Breast epithelium (tissue), 4 donors: Measurements from ENCODE around the gene KDM3B. TPM values are rescaled to one million over a fixed set of nuclear protein-coding genes. Genes with fewer than 3 reads are reported as not detected.
A peak's percentile ranks its signal among the peaks of the same experiment; 100 is the strongest.
"Not testable (repeated sequence)": the region's sequence is repeated elsewhere in the genome, so short reads cannot be mapped to it uniquely, and the experiment has no call there.

Experiments used
- DNase-seq, 2 donors: peaks; one replicate each; pipeline ENCODE4 v3.0.0-alpha.2; 2019; ENCODE audit warnings: low spot score in 2 of 2
- H3K27ac ChIP-seq, 2 donors: fragments of 200-600 bp; sonication (generic) in 1 of 2; one replicate each; pipeline ENCODE4 v1.5.1; 2016 to 2019; ENCODE audit warnings: mild to moderate bottlenecking in 1 of 2
- H3K27me3 ChIP-seq, 2 donors: fragments of 200-600 bp; sonication (generic) in 1 of 2; one replicate each; pipeline versions ENCODE4 v1.5.1 to v1.6.0; 2017 to 2019; ENCODE audit warnings: control low read depth in 1 of 2, mild to moderate bottlenecking in 1 of 2
- H3K36me3 ChIP-seq: fragments of 200-600 bp; one replicate; pipeline ENCODE4 v1.5.1; 2019
- H3K4me1 ChIP-seq, 2 donors: fragments of 200-600 bp; sonication (generic); one replicate each; pipeline ENCODE4 v1.5.1; 2016 to 2019; ENCODE audit warnings: control low read depth in 1 of 2
- H3K4me3 ChIP-seq, 3 donors: fragments of 200-600 bp; sonication (generic); 1 replicate in 2 of 3; 2 replicates in 1 of 3; pipeline ENCODE4 v1.5.1; 2016 to 2019; ENCODE audit warnings: mild to moderate bottlenecking in 3 of 3, moderate library complexity in 2 of 3
- H3K9me3 ChIP-seq, 2 donors: fragments of 200-600 bp; sonication (generic) in 1 of 2; one replicate each; pipeline ENCODE4 v1.5.1; 2016 to 2019; ENCODE audit warnings: control low read depth in 1 of 2
- CTCF ChIP-seq, 3 donors: fragments of 450-650 bp; IDR thresholded peaks; one replicate each; pipeline ENCODE4 v1.5.1; 2016 to 2017; ENCODE audit warnings: antibody characterized with exemption in 3 of 3, mild to moderate bottlenecking in 3 of 3, moderate library complexity in 3 of 3
- POLR2A ChIP-seq: fragments of 450-650 bp; IDR thresholded peaks from one replicate; pipeline ENCODE4 v1.6.1; 2016; ENCODE audit warnings: antibody characterized with exemption, mild to moderate bottlenecking, moderate library complexity
- POLR2AphosphoS5 ChIP-seq, 3 donors: sonication (generic); formaldehyde crosslinking; IDR thresholded peaks; one replicate each; pipeline ENCODE4 v1.6.1; 2017; ENCODE audit warnings: antibody characterized with exemption in 3 of 3
- intact Hi-C: fragments of 100-400 bp; cut with DNase I; formaldehyde crosslinking; loops from one replicate; pipeline ENCODE4 v1.15.1; 2023; ENCODE audit warnings: low total_unique reads
- total RNA-seq, 3 donors: library from RNA; depleted of rRNA; stranded (reverse); fragments of >200 nt; gene quantifications; one replicate each; pipeline ENCODE4 v1.1.0, GENCODE V29; 2016

KDM3B gene
- 10 to 100 TPM; 61.3 to 85.0 (median 66.5) TPM for total RNA-seq

- Histone ChIP-seq H3K9me3 (no peaks in the 10 kb centered on the region), H3K27ac (peak within 1 kb of the TSS; percentile 98 to 99), H3K27me3 (no peaks in the 10 kb centered on the region), H3K4me3 (peak within 1 kb of the TSS; percentile 86 to 94 (median 93)), H3K4me1 (peaks cover 0 to 6% of the 10 kb centered on the region in 2 donors), H3K36me3 (no peaks in the 10 kb centered on the region)
- intact Hi-C loops: no loop called here
- TF ChIP-seq POLR2AphosphoS5 (IDR thresholded peaks at IDR 0.05) (peak; percentile 44 to 63 (median 49)), CTCF (IDR thresholded peaks at IDR 0.05) (peak; percentile 94 to 100 (median 97)), POLR2A (no peak)
- DNase-seq: peak; percentile 72 to 79
These were observed at the start of gene KDM3B for GRCh38 chr5:138352071-138352721. Gene KDM3B, plus strand, starts transcription at chr5:138352685. Its CDS starts 111 bp downstream, at chr5:138352796.

GRCh38 chr5:138303372-138303771 is 49.1 kb upstream of the KDM3B start:
- Histone ChIP-seq H3K27ac (no peak overlapping the region), H3K4me3 (no peak overlapping the region), H3K36me3 (no peaks in the 10 kb centered on the region), H3K4me1 (no peaks in the 10 kb centered on the region), H3K9me3 (no peaks in the 10 kb centered on the region), H3K27me3 (no peaks in the 10 kb centered on the region)
- intact Hi-C loops: no loop called here
- DNase-seq: no peak
- TF ChIP-seq POLR2A (no peak), POLR2AphosphoS5 (IDR thresholded peaks at IDR 0.05) (no peak)

- Histone ChIP-seq H3K27ac (peak overlapping the region in 1 of 2 donors; percentile 17), H3K4me3 (no peak overlapping the region), H3K9me3 (no peaks in the 10 kb centered on the region), H3K36me3 (no peaks in the 10 kb centered on the region), H3K4me1 (no peaks in the 10 kb centered on the region), H3K27me3 (no peaks in the 10 kb centered on the region)
- intact Hi-C loops: no loop called here
- peak in 1 of 3 donors; percentile 22 for TF ChIP-seq POLR2AphosphoS5 (IDR thresholded peaks at IDR 0.05)
- no peak for TF ChIP-seq POLR2A
- peak; percentile 62 to 91 for DNase-seq
These were observed 46.7 kb upstream of the KDM3B start for GRCh38 chr5:138305797-138306196.

GRCh38 chr5:138315751-138316278 is 36.7 kb upstream of the KDM3B start:
- DNase-seq: no peak
- H3K27me3 ChIP-seq: no peaks in the 10 kb centered on the region

GRCh38 chr5:138316355-138316754 is 36.1 kb upstream of the KDM3B start:
- intact Hi-C loops: no loop called here
- no peaks in the 10 kb centered on the region for H3K9me3 ChIP-seq
- H3K27ac ChIP-seq: no peak overlapping the region
- no peaks in the 10 kb centered on the region for H3K4me1 ChIP-seq
- no peak for DNase-seq
- TF ChIP-seq POLR2AphosphoS5 (IDR thresholded peaks at IDR 0.05) (no peak), CTCF (IDR thresholded peaks at IDR 0.05) (no peak), POLR2A (no peak)
- no peaks in the 10 kb centered on the region for H3K27me3 ChIP-seq
- no peak overlapping the region for H3K4me3 ChIP-seq
- no peaks in the 10 kb centered on the region for H3K36me3 ChIP-seq

More at GRCh38 chr5:138315751-138316278, 36.7 kb upstream of the KDM3B start:
- H3K4me3 ChIP-seq: no peak overlapping the region
- TF ChIP-seq POLR2A (no peak), POLR2AphosphoS5 (IDR thresholded peaks at IDR 0.05) (no peak), CTCF (IDR thresholded peaks at IDR 0.05) (no peak)
- H3K27ac ChIP-seq: no peak overlapping the region
- intact Hi-C loops: no loop called here
- no peaks in the 10 kb centered on the region for H3K9me3 ChIP-seq
- no peaks in the 10 kb centered on the region for H3K4me1 ChIP-seq
- H3K36me3 ChIP-seq: no peaks in the 10 kb centered on the region

GRCh38 chr5:138318211-138318610 is 34.3 kb upstream of the KDM3B start:
- H3K27ac ChIP-seq, H3K4me1 ChIP-seq, H3K4me3 ChIP-seq, H3K27me3 ChIP-seq, H3K9me3 ChIP-seq, DNase-seq, H3K36me3 ChIP-seq, intact Hi-C loops: not testable (repeated sequence)
